Lower lobe of right lung (tissue), 2 donors: ENCODE data around the gene DYNLL2. TPM values are rescaled to one million over a fixed set of nuclear protein-coding genes. Genes with fewer than 3 reads are reported as not detected.

Experiments
- ATAC-seq, 2 donors: fragments of 200-7000 bp; cut with Tn5 transposase; one replicate each; pipeline ENCODE4 v1.9.1; 2020 to 2022; ENCODE audit warnings: mild to moderate bottlenecking in 2 of 2, moderate library complexity in 2 of 2
- DNase-seq: peaks from one replicate; pipeline ENCODE4 v3.0.0-alpha.2; 2020
- H3K27ac ChIP-seq: fragments of 200-600 bp; one replicate; pipeline ENCODE4 v1.8.0; 2022
- H3K27me3 ChIP-seq: fragments of 200-600 bp; one replicate; pipeline ENCODE4 v1.8.0; 2022; ENCODE audit warnings: low read depth
- H3K36me3 ChIP-seq: fragments of 200-600 bp; one replicate; pipeline ENCODE4 v1.8.0; 2022; ENCODE audit warnings: mild to moderate bottlenecking
- H3K4me1 ChIP-seq: fragments of 200-600 bp; one replicate; pipeline ENCODE4 v1.8.0; 2022
- H3K4me3 ChIP-seq: fragments of 200-600 bp; one replicate; pipeline ENCODE4 v1.8.0; 2022; ENCODE audit warnings: mild to moderate bottlenecking
- H3K9me3 ChIP-seq: fragments of 200-600 bp; one replicate; pipeline ENCODE4 v1.8.0; 2022
- intact Hi-C: fragments of 100-400 bp; cut with DNase I; formaldehyde crosslinking; loops from one replicate; pipeline ENCODE4 v1.11.0; 2022
- total RNA-seq: library from RNA; stranded (reverse); fragmentation: NEBNext Ultra II Directional; extraction: Animal tissue kit (Norgen Biotek cat#: 25700); gene quantifications from one replicate; pipeline ENCODE4 v1.2.1, GENCODE V29; 2021
- TF ChIP-seq, protein P1 (sequence below): fragments of 200-600 bp; IDR thresholded peaks from one replicate; pipeline ENCODE4 v1.8.0; 2022; ENCODE audit warnings: antibody characterized with exemption, mild to moderate bottlenecking
- donor health status: DM: no; HTN: yes; CAD: no; lungs with severe emphysema.

Gene DYNLL2
- total RNA-seq, 1 donor from 2014 or later = 33.8 TPM

DNA sequence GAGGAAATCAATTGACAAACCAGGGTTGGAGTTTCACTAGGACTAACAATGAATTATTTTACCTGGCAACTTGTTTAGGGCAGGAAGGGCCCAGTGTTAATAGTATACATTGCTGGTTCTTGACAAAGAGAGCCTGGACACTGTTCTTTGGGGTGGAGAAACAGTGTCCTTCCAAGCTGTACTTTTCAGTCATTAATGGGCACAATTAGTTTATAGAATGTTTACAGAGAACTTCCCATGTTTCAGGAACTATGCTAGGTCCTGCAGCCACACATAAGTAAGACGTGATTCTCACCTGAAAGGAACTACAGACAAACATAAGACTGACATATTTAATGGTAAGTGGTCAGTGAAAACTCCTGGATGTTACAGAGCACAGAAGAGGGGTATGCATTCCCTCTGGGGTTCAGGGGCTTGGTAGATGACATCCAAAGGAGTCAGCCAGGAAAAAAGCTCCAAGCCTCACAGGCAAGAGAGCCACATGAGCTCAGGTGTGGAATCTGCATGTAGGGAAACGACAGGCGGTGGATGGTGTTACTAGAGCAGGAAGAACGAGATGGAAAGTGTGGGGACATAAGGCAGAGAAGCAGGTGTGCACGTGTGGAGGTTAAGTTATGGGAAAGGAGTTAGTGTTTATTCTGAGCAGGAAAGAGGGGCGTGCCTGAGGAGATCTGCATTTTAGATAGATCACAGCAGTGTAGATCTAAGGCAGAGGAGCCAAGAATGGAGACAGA is 3.8 kb upstream of the DYNLL2 start:
- Histone ChIP-seq H3K27me3 (no peaks in the 10 kb centered on the region), H3K9me3 (no peaks in the 10 kb centered on the region), H3K4me1 (peaks cover 8% of the 10 kb centered on the region), H3K36me3 (no peaks in the 10 kb centered on the region), H3K27ac (no peak overlapping the region), H3K4me3 (no peak overlapping the region)
- ATAC-seq (no peak), DNase-seq (no peak)
- TF ChIP-seq, protein P1, sequence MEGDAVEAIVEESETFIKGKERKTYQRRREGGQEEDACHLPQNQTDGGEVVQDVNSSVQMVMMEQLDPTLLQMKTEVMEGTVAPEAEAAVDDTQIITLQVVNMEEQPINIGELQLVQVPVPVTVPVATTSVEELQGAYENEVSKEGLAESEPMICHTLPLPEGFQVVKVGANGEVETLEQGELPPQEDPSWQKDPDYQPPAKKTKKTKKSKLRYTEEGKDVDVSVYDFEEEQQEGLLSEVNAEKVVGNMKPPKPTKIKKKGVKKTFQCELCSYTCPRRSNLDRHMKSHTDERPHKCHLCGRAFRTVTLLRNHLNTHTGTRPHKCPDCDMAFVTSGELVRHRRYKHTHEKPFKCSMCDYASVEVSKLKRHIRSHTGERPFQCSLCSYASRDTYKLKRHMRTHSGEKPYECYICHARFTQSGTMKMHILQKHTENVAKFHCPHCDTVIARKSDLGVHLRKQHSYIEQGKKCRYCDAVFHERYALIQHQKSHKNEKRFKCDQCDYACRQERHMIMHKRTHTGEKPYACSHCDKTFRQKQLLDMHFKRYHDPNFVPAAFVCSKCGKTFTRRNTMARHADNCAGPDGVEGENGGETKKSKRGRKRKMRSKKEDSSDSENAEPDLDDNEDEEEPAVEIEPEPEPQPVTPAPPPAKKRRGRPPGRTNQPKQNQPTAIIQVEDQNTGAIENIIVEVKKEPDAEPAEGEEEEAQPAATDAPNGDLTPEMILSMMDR = no peak
- intact Hi-C loops = no loop called here

DNA sequence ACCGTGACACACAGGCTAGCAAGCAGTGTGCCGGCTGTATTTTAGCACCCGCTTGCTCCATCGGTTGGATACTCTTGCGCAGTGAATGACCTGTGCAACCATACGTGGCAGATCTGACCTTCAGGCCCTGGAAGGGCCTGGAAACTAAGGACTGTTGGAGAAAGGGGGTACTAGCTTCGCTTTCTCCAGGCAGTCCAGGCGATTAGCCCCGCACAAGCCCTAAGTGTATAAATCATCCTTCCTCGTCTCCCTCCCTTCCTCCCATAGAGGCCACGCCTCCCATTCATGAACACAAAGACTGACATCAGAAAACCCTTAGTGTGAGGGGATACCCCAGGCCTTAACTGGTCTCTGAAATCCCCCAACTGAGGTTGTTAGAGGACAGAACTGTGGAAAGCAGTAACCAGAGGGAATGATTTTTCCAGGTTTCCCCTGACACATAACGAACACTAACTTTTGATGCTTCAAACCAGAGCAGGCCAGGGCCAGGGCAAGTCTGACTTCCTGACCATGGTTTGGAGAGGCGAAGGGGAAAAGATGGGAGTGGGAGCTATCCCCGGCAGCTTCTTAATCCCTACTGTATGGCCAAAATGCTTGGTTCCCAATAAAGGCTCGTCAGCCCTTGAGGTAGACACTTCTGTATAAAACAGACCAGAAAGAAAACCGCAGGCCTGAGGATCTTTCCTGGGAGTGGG is 1.4 kb upstream of the DYNLL2 start:
- Histone ChIP-seq H3K4me1 (peaks cover 32% of the 10 kb centered on the region), H3K27ac (no peak overlapping the region), H3K36me3 (peaks cover 15% of the 10 kb centered on the region), H3K27me3 (no peaks in the 10 kb centered on the region), H3K9me3 (no peaks in the 10 kb centered on the region), H3K4me3 (no peak overlapping the region)
- DNase-seq = no peak
- TF ChIP-seq, protein P1 = no peak
- ATAC-seq = no peak
- intact Hi-C loops = no loop called here

DNA sequence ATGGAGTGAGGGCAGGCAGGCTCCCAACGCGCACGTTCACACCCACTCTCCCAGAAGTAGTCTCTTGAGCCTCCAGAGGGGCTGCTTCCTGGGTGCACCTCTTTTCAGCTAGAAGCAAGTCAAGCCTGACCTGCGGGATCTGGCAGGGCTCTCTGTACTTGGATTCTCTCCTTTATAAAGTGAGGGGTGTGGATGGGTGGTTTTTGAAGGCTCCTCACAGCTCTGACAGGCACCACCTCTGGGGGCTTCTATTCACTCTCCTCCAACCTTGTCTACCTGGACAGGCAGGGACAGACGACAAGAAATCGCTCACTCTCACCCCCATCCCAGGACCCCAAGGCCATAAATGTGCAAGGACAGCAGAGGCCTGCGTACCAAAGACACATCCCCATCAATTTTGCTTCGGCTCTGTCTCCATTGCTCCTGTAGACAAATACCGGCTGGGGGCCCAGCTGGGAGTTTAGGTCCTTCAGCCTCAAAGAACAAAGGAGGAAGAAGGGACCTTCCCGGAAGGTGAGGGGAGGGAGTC is 814 bp upstream of the DYNLL2 start:
- Histone ChIP-seq H3K27ac (peak overlapping the region; percentile 59), H3K4me1 (peaks cover 36% of the 10 kb centered on the region), H3K9me3 (no peaks in the 10 kb centered on the region), H3K36me3 (peaks cover 21% of the 10 kb centered on the region), H3K4me3 (peak overlapping the region; percentile 35), H3K27me3 (no peaks in the 10 kb centered on the region)
- TF ChIP-seq, protein P1 = no peak
- DNase-seq (no peak), ATAC-seq (no peak)
- intact Hi-C loops = no loop called here

DNA sequence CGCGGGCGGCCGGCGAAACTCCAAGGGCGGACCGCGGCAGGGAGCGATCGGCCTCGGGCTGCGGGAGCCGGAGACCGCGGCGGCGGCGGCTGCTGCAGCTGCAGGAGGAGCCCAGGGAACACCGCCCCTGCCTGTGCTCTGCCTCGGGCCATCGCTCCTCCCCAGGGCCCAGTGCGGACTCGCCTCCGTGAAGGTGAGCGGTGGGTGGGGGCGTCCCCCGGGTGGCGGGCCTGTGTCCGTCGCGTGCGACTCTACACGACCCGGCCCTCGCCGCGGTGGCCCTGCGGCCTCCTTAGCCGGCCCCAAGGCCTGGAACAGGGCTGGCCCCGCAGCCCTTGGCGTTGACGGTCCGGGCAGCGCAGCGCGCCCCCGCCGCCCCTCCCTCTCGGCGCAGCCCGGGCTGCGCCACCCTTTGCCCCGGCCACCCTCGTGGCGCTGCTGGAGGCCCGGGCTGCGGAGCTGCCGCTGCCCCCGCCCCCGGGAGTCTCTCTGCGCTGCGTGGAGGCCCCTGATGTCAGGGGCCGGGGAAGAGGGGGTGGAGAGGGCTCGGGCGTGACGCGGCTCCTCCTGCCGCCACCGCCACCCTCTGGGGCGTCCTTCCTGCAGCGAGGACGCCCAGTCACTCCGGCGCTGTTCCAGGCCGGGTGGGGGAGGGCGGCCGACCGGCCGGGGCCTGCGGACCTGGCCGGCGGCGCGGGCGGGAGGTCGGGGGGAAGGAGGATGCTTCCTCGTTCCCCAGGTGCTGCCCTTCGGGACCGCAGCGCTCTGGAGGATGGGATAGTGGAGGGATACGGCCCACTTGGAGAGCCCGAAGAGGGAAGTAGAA is 485 bp downstream of the DYNLL2 start:
- TF ChIP-seq, protein P1 = no peak
- Histone ChIP-seq H3K27me3 (no peaks in the 10 kb centered on the region), H3K4me1 (peaks cover 44% of the 10 kb centered on the region)

DNA sequence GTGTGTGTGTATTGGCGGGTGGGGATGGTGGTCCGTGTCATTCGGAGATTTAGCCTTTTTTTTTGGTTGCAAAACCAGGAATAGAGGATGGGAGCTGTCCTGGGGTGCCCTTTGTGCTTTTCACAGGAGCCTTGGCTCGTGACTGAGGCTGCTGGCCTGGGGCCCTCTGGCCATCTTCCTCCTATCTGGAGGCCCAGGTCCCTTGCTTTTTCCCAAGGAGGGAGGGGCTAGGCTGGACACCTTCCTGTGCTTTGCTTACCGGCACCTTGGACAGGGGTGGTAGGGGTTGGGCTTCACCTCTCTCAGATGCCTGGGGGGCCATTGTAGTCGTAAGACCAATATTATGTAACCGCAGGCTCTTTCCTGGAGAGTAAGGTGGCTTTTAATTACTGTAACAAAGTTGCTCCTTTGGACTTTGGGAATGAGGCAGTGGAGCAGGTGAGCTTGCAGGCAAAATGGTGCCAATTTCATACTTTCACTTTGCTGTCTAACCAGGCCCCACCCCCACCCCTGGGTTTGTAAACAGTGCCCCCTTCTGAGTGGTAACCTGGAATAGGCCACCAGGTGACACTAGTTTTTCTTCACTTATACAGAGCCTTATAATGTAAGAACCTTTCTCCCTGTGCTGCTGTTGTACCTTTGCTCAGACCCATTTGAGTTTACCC is 1.2 kb downstream of the DYNLL2 start:
- ATAC-seq = peak; percentile 10 to 27

More for the DNA sequence above, 485 bp downstream of the DYNLL2 start:
- peaks cover 34% of the 10 kb centered on the region for H3K36me3 ChIP-seq
- no peaks in the 10 kb centered on the region for H3K9me3 ChIP-seq
- peak overlapping the region; percentile 92 for H3K4me3 ChIP-seq
- ATAC-seq (peak; percentile 86), DNase-seq (peak; percentile 80)
- intact Hi-C loops = no loop called here
- H3K27ac ChIP-seq = peak overlapping the region; percentile 95

More for the DNA sequence above, 1.2 kb downstream of the DYNLL2 start:
- Histone ChIP-seq H3K9me3 (no peaks in the 10 kb centered on the region), H3K36me3 (peaks cover 42% of the 10 kb centered on the region), H3K4me3 (peak overlapping the region; percentile 92), H3K4me1 (peaks cover 44% of the 10 kb centered on the region), H3K27me3 (no peaks in the 10 kb centered on the region), H3K27ac (peak overlapping the region; percentile 95)
- intact Hi-C loops = no loop called here
- TF ChIP-seq, protein P1 = peak; percentile 22
- DNase-seq = peak; percentile 52
